ENCODE data around the gene B4GALT1. TPM values are rescaled to one million over a fixed set of nuclear protein-coding genes. Genes with fewer than 3 reads are reported as not detected.

The B4GALT1 gene
- total RNA-seq, 1 experiment from 2014 or later, result 31.4 TPM

- Histone ChIP-seq H3K9me3 (ENCODE audit: control insufficient read depth in 1 of 2, insufficient read depth in 1 of 2, low read depth in 1 of 2, low read length in 2 of 2) (no peaks in the 10 kb centered on the region), H3K9me2 (ENCODE audit: insufficient read depth) (no peaks in the 10 kb centered on the region), H3K4me2 (ENCODE audit: low read length) (no peak overlapping the region), H2AFZ (ENCODE audit: low read depth, low read length, poor library complexity, severe bottlenecking) (no peak overlapping the region), H3K9ac (ENCODE audit: low read length) (no peak overlapping the region), H3K27me3 (ENCODE audit: insufficient read depth, low read length) (no peaks in the 10 kb centered on the region), H3K4me1 (ENCODE audit: control insufficient read depth in 1 of 2, insufficient read depth in 2 of 2, low read length in 2 of 2) (peaks cover 6 to 31% of the 10 kb centered on the region in 2 experiments), H3K36me3 (ENCODE audit: control insufficient read depth in 1 of 2, insufficient read depth in 2 of 2, low read length in 2 of 2) (no peaks in the 10 kb centered on the region), H4K20me1 (ENCODE audit: insufficient read depth) (no peaks in the 10 kb centered on the region), H3K4me3 (replicated peaks in 1 of 2; ENCODE audit: low read depth in 1 of 2, low read length in 2 of 2) (no peak overlapping the region), H3K79me2 (ENCODE audit: insufficient read depth, low read length) (no peaks in the 10 kb centered on the region), H3K27ac (ENCODE audit: low read depth, low read length) (no peak overlapping the region)
- DNase-seq (ENCODE audit: low read depth, low spot score), result no peak
- no TSS peak for BruUV-seq (replicated peaks)
- intact Hi-C loops (cut with micrococcal nuclease), result no loop called here
- ATAC-seq, result no peak
- ChIA-PET POLR2A (no interaction called here), CTCF (no interaction called here), RAD21 (ENCODE audit: low non-redundant PET in 1 of 2, low total read pairs in 2 of 2, uncharacterized antibody in 2 of 2, unreplicated experiment in 2 of 2) (no interaction called here)
- TF ChIP-seq POLR2AphosphoS5 (IDR thresholded peaks at IDR 0.05; ENCODE audit: low read depth, low read length) (no peak), ELF1 (IDR thresholded peaks at IDR 0.05; ENCODE audit: borderline replicate concordance, low read depth) (no peak), YY1 (IDR thresholded peaks at IDR 0.05; ENCODE audit: extremely low read depth, insufficient replicate concordance, low read depth, low read length) (no peak), POLR2A (IDR thresholded peaks at IDR 0.05; ENCODE audit: borderline replicate concordance, extremely low read depth, insufficient read depth, insufficient read length) (no peak), SIN3A (IDR thresholded peaks at IDR 0.05; ENCODE audit: low read depth) (no peak), EZH2 (IDR thresholded peaks at IDR 0.05) (no peak), CTCF (IDR thresholded peaks at IDR 0.05 in 2 of 3, conservative IDR thresholded peaks at IDR 0.05 in 1 of 3; ENCODE audit: borderline replicate concordance in 1 of 3, insufficient read depth in 1 of 3, low read depth in 2 of 3, low read length in 2 of 3) (no peak), ZNF274 (IDR thresholded peaks at IDR 0.05; ENCODE audit: low read depth, low read length) (no peak), EZH2phosphoT487 (IDR thresholded peaks at IDR 0.05; ENCODE audit: borderline replicate concordance) (no peak), MAX (IDR thresholded peaks at IDR 0.05) (no peak), EGR1 (IDR thresholded peaks at IDR 0.05; ENCODE audit: low read depth) (no peak), SP1 (IDR thresholded peaks at IDR 0.05; ENCODE audit: low read depth) (no peak), RAD21 (IDR thresholded peaks at IDR 0.05; ENCODE audit: low read depth) (no peak)
Observed at GRCh38 chr9:33103501-33104281, 63.4 kb downstream of the B4GALT1 start.

All from HCT116 (cell line).